Gastroesophageal sphincter (tissue), 3 donors: Measurements from ENCODE around the gene ZBTB4.

Experiments
- CTCF ChIP-seq, 4 experiments: fragments of 200-600 bp in 2 of 4; fragments of 450-650 bp in 2 of 4; sonication (generic) in 1 of 4; IDR thresholded peaks; one replicate each; pipeline ENCODE4 v1.5.1; 2017 to 2019; ENCODE audit warnings: antibody characterized with exemption in 4 of 4, mild to moderate bottlenecking in 2 of 4, moderate library complexity in 2 of 4
- POLR2A ChIP-seq, 2 donors: fragments of 450-650 bp; IDR thresholded peaks; one replicate each; pipeline ENCODE4 v1.6.1; 2017; ENCODE audit warnings: antibody characterized with exemption in 2 of 2, mild to moderate bottlenecking in 2 of 2, moderate library complexity in 1 of 2
- POLR2AphosphoS5 ChIP-seq: sonication (generic); formaldehyde crosslinking; IDR thresholded peaks from one replicate; pipeline ENCODE4 v1.6.1; 2017; ENCODE audit warnings: antibody characterized with exemption

GRCh38 chr17:7502171-7502847, 22.9 kb upstream of the ZBTB4 start:
- no peak for TF ChIP-seq CTCF (IDR thresholded peaks at IDR 0.05)
- no peak for TF ChIP-seq POLR2AphosphoS5
- no peak for TF ChIP-seq POLR2A (IDR thresholded peaks at IDR 0.05)
